Measurements from ENCODE around the gene HLA-DOA.

HLA-DOA gene

DNA sequence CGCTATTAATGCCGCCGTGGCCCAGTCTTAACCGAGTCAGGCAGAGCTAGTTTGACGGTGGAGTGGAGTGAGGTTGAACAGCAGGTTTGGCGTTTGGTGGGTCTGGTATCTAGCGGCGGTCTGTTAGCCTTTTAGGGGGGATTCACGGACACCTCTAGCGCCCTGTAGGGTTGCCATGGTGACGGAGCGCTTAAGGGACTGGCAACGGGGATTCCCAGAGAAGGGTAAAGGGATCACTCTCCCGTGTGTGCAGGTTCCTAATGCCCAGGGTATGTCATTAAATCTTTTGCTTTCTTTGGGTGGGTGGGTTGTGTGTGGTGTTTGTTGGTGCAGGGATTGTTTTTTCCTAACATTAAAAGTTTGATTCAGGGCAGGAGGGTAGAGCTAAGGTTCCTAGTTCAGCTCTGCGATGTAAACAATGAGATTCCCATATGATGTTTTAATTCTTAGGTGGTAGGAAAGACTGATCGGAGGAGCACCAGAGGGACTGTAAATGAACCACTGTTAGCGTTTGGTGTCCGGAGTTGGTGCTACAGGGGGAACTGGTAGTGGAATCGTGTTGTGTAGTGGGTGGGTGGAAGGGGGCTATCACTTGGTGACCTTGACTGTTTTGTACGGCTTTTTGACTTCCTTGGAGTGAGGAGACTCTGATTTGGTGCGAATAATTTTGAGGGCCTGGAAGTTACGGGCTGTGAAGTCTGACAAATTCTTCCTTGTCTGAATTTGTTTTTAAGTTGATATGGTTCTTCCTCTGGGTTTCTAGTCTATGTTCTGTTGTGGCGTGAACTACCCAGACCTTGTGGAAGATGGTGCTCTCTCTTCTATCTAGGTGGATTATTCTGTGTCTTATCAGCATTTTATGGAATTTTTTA, 36.0 kb downstream of the HLA-DOA start:
- TF ChIP-seq, protein P1, sequence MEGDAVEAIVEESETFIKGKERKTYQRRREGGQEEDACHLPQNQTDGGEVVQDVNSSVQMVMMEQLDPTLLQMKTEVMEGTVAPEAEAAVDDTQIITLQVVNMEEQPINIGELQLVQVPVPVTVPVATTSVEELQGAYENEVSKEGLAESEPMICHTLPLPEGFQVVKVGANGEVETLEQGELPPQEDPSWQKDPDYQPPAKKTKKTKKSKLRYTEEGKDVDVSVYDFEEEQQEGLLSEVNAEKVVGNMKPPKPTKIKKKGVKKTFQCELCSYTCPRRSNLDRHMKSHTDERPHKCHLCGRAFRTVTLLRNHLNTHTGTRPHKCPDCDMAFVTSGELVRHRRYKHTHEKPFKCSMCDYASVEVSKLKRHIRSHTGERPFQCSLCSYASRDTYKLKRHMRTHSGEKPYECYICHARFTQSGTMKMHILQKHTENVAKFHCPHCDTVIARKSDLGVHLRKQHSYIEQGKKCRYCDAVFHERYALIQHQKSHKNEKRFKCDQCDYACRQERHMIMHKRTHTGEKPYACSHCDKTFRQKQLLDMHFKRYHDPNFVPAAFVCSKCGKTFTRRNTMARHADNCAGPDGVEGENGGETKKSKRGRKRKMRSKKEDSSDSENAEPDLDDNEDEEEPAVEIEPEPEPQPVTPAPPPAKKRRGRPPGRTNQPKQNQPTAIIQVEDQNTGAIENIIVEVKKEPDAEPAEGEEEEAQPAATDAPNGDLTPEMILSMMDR (conservative IDR thresholded peaks at IDR 0.05; ENCODE audit: low read depth, low read length): no peak
- no peak for DNase-seq (ENCODE audit: low read depth)
- H3K4me3 ChIP-seq (ENCODE audit: low read length): peak overlapping the region; percentile 85

DNA sequence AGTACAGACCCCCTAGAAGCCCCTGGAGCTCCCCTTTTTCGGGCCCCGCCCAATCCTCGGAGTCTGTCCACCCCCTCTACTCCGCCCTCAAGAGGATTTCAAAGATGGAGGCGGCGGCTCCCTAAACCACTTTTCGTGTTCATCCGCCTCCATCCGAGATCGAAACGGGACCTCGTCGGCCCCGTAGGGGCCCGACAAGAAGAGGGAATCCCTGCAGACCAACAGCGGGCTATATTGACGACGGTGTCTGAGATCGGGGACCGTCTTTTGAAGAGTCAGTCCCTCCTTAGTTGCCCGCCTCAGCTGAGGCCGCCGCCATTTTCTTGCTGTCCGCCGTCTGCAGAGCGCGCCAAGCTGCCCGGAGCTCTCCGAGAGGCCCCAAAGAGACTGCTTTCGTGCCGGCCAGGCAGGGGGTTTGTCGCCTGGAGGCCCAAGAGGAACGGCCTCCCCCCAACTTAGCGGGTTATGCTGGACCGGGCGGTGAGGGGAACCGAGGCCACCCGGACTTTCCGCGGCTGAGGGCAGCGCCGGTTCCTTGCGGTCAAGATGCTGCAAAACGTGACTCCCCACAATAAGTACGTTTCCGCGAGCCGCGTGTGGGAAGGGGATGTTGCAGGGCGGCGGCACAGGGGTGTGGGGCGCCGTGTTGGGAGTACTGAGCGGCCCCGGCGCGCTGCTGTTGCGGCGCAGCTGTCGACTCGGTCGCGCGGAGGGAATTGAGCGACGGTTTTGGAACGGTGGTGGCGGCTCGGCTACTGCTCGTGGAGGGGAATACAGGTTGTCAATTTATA, 36.8 kb downstream of the HLA-DOA start:
- no peak for DNase-seq (ENCODE audit: low read depth)
- H3K4me3 ChIP-seq (ENCODE audit: low read length): peak overlapping the region; percentile 85
- TF ChIP-seq, protein P1 (conservative IDR thresholded peaks at IDR 0.05; ENCODE audit: low read depth, low read length): no peak

DNA sequence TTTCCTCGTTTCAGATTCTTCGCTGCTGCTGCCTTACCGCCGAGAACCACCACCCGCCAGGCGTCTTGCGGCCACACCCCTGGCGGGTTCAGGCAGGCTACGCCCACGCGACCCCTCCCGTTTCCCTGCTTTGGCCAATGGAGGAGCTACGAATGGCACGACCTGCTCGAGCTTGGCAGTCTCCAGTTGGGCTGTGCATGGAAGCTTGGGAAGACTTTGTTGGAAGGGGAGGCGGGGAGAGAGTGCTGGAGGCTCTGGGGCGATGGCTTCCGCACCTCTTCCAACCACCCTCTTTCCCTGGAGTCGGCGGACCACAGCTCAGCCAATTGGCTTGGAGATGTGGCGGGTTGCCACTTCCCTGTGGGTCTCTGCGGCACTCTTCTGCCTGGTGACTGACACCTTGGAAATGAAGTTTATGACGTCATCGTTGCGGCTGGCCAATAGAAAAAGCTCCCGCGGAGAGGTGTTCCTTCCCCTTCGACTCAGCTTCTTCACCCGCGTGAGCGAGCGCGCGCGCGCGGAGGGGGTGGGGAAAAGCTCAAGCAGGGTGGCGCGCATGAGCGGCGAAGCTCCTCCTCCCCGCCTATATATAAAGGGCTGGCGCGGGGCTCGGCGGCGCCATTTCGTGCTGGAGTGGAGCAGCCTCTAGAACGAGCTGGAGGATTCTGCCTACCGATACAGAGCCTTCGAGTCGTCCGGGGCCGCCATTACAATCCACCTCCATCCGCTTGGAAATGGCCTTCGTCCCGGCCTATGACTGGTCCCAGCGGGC, 37.6 kb downstream of the HLA-DOA start:
- peak; percentile 99 for DNase-seq (ENCODE audit: low read depth)
- H3K4me3 ChIP-seq (ENCODE audit: low read length): peak overlapping the region; percentile 94
- TF ChIP-seq, protein P1 (conservative IDR thresholded peaks at IDR 0.05; ENCODE audit: low read depth, low read length): no peak

DNA sequence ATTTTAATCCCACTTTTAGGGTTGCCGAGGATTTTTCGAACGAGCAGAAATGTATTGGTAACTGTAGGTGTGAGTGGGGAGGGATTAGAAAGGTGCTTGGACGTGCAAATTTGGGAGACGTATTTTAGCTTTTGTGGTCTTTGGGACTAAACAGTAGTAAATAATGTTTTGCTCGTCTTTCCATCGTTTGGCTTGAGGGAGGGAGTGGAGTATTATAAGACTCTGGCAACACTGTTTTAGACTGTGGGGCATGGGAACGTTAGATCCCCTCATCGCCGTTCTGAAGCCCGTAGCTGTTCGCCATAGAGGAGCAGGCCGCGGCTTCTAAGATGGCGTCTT, 38.2 kb downstream of the HLA-DOA start:
- DNase-seq (ENCODE audit: low read depth): no peak
- TF ChIP-seq, protein P1 (conservative IDR thresholded peaks at IDR 0.05; ENCODE audit: low read depth, low read length): no peak
- peak overlapping the region; percentile 94 for H3K4me3 ChIP-seq (ENCODE audit: low read length)

DNA sequence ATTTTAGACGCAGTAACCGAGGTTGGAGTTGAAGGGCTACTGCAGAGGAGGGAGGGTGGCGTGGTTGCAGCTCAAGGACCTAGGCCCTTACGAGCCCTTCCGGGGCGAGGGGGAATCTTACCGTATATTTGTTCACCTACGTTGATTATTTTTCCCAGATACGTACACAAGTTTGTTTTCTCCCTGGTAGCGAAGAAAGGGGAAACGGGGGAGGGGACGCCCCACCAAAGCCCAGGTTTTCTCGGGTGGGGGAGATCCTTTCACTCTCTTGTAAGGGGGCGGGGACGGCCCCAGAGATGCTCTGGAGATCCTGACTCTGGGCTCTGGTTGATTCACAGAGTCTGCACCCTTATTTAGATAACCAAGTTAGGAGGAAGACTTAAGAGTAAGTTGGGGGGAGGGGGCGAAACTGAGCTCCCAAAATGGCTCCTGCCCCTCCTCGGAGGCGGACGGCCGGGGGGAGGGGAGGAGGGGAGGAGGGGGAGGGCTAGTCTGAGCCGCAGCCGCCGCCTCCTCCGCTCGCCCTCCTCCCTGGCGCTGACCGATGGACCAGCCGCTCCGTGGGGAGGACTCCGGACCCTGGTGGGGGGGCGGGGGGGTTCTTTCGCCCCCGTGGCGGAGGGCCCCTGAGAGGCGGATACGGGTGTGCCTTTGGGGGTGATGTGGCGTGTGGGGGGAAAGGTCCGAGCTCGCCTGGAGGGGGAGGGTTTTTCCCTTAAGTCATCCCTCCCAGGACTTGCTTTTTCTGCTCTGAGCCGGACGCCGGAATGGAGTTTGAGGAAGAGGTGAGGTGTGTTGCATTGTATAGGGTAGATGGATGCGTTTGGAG, 38.8 kb downstream of the HLA-DOA start:
- TF ChIP-seq, protein P1 (conservative IDR thresholded peaks at IDR 0.05; ENCODE audit: low read depth, low read length): no peak
- DNase-seq (ENCODE audit: low read depth): no peak
- peak overlapping the region; percentile 94 for H3K4me3 ChIP-seq (ENCODE audit: low read length)

DNA sequence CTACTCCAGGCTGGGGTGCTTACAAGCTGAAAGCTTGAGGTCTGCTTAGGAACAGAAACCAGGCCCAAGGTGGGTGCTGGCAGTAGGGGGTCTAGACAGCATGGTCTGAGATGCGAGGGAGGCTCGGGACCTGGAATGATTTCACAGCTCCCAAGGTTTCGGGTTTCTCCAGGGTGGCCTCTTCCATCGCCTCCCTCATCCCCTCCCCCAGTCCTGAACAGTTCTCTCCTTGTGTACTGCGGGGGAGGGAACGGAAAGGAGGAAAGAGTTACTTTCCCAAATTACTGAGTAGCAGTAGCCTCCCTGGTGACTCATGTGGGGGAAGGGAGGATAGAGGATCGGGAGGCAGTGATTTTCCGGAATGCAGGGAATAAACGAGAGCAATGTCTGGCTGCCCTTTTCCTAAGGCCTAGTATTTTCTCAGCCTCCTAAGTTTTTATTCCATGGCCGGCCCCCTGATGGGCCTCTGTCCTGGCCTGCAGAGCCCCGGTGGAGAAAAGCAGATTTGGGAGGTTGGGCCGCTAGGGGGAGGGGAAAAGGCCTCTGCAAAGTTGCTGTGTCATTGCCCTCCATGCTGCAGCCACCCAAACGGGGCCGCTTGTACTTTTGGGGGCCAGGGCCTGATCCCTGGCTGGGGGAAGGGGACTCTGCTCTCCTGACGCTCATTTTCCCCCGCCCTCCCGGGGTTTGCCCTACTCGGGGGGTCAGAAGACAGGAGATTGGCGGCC, 39.5 kb downstream of the HLA-DOA start:
- no peak for DNase-seq (ENCODE audit: low read depth)
- H3K4me3 ChIP-seq (ENCODE audit: low read length): peak overlapping the region; percentile 94
- TF ChIP-seq, protein P1 (conservative IDR thresholded peaks at IDR 0.05; ENCODE audit: low read depth, low read length): peak; percentile 22
